Endothelial cell of umbilical vein (primary cell): ENCODE measurements around the gene NUDT17. TPM values are rescaled to one million over a fixed set of nuclear protein-coding genes. Genes with fewer than 3 reads are reported as not detected.

ENCODE experiments used
- BruUV-seq: library from RNA; stranded (reverse); fragments of 400-500 nt; replicated peaks from 2 replicates; lab custom pipeline; 2021; lab: Mats Ljungman, UMichigan
- CTCF ChIA-PET: fragments of 300-600, 350-600 bp; sonication (Branson Sonifier 250); formaldehyde crosslinking; loops from one replicate; lab custom pipeline; 2021; ENCODE audit warnings: antibody characterized with exemption, inconsistent platforms; lab: Charles Lee
- POLR2A ChIA-PET: fragments of 300-600, 350-600 bp; sonication (Branson Sonifier 250); formaldehyde crosslinking; loops from one replicate; lab custom pipeline; 2021; ENCODE audit warnings: antibody characterized with exemption, inconsistent platforms; lab: Charles Lee
- DNase-seq: peaks from one replicate; pipeline ENCODE4 v3.0.0-alpha.2; 2011; ENCODE audit warnings: low read depth, low spot score
- FAIRE-seq: peaks from 2 replicates; lab custom pipeline; 2011; peaks lifted over from hg19 to GRCh38; lab: Jason Lieb, UNC
- H2AFZ ChIP-seq: 2 replicates; pipeline ENCODE4 v1.6.0; 2012; ENCODE audit warnings: low read depth, low read length, control low read depth, inconsistent platforms
- H3K27ac ChIP-seq: 2 replicates; pipeline ENCODE4 v1.5.1; 2011; ENCODE audit warnings: low read depth, mild to moderate bottlenecking, control low read depth, low read length, moderate library complexity; ENCODE audit not compliant: insufficient read depth
- H3K27me3 ChIP-seq, 2 experiments: 2 replicates each; pipeline versions ENCODE4 v1.6.0 to v1.6.1; 2011; ENCODE audit warnings: low read length in 2 of 2, mixed read lengths in 1 of 2; ENCODE audit not compliant: control insufficient read depth in 2 of 2, insufficient read depth in 2 of 2
- H3K36me3 ChIP-seq, 2 experiments: 2 replicates in 1 of 2; 3 replicates in 1 of 2; pipeline ENCODE4 v1.5.1; 2011; ENCODE audit warnings: low read length in 2 of 2, mild to moderate bottlenecking in 1 of 2, moderate library complexity in 1 of 2; ENCODE audit not compliant: control insufficient read depth in 2 of 2, insufficient read depth in 2 of 2; ENCODE audit errors: extremely low read depth in 1 of 2
- H3K4me1 ChIP-seq: 3 replicates; pipeline ENCODE4 v1.5.1; 2011; ENCODE audit warnings: mild to moderate bottlenecking, low read length; ENCODE audit not compliant: control insufficient read depth, insufficient read depth; ENCODE audit errors: extremely low read depth
- H3K4me2 ChIP-seq: 2 replicates; pipeline ENCODE4 v1.6.1; 2011; ENCODE audit warnings: low read length, control low read depth, mixed read lengths; ENCODE audit not compliant: insufficient read depth
- H3K4me3 ChIP-seq, 3 experiments: fragments of 200-600 bp in 1 of 3; sonication (generic), shearing (Covaris generic) in 1 of 3; replicated peaks in 1 of 3; 2 replicates each; pipeline ENCODE4 v1.5.1; 2011 to 2016; ENCODE audit warnings: control low read depth in 3 of 3, low read length in 3 of 3, mild to moderate bottlenecking in 2 of 3, inconsistent platforms in 1 of 3, low read depth in 1 of 3, moderate library complexity in 1 of 3; ENCODE audit not compliant: insufficient read depth in 1 of 3
- H3K79me2 ChIP-seq: 2 replicates; pipeline ENCODE4 v1.6.0; 2012; ENCODE audit warnings: low read length, inconsistent platforms; ENCODE audit not compliant: control insufficient read depth, insufficient read depth
- H3K9ac ChIP-seq: replicated peaks from 2 replicates; pipeline ENCODE3; 2011; ENCODE audit warnings: low read length, control low read depth; ENCODE audit not compliant: insufficient read depth; ENCODE audit errors: extremely low read depth
- H3K9me1 ChIP-seq: replicated peaks from 3 replicates; pipeline ENCODE4 v1.6.0; 2011; ENCODE audit warnings: mild to moderate bottlenecking, low read length; ENCODE audit not compliant: control insufficient read depth, insufficient read depth; ENCODE audit errors: extremely low read depth
- H3K9me3 ChIP-seq: replicated peaks from 2 replicates; pipeline ENCODE4 v1.5.1; 2012; ENCODE audit warnings: low read length, inconsistent platforms; ENCODE audit not compliant: control insufficient read depth, insufficient read depth
- H4K20me1 ChIP-seq: replicated peaks from 2 replicates; pipeline ENCODE3; 2011; ENCODE audit warnings: mild to moderate bottlenecking, low read length; ENCODE audit not compliant: control insufficient read depth, insufficient read depth; ENCODE audit errors: extremely low read depth
- CTCF ChIP-seq, 2 donors: IDR thresholded peaks; 1 replicate in 1 of 2; 2 replicates in 1 of 2; pipeline ENCODE4 v1.5.1; 2011; ENCODE audit warnings: low read length in 2 of 2, mild to moderate bottlenecking in 2 of 2, moderate library complexity in 2 of 2, control low read depth in 1 of 2, inconsistent platforms in 1 of 2, low read depth in 1 of 2; ENCODE audit not compliant: insufficient read depth in 1 of 2; ENCODE audit errors: extremely low read depth in 1 of 2
- EZH2 ChIP-seq: IDR thresholded peaks from 2 replicates; pipeline ENCODE4 v1.6.1; 2012; ENCODE audit warnings: borderline replicate concordance, low read depth, mild to moderate bottlenecking, moderate library complexity, low read length, inconsistent platforms; ENCODE audit not compliant: severe bottlenecking
- FOS ChIP-seq: IDR thresholded peaks from 2 replicates; pipeline ENCODE4 v1.6.1; 2011; ENCODE audit warnings: mild to moderate bottlenecking, low read length, moderate library complexity, borderline replicate concordance; ENCODE audit not compliant: insufficient read depth
- GATA2 ChIP-seq: IDR thresholded peaks from 2 replicates; pipeline ENCODE4 v1.7.0; 2011; ENCODE audit warnings: low read depth, mild to moderate bottlenecking, moderate library complexity, mixed read lengths, low read length; ENCODE audit not compliant: insufficient read length, insufficient read depth
- JUN ChIP-seq: IDR thresholded peaks from 2 replicates; pipeline ENCODE4 v1.6.1; 2011; ENCODE audit warnings: borderline replicate concordance, low read depth; ENCODE audit not compliant: insufficient read length, insufficient read depth
- MAX ChIP-seq: IDR thresholded peaks from 2 replicates; pipeline ENCODE4 v1.6.1; 2011; ENCODE audit not compliant: insufficient read depth, insufficient read length
- MYC ChIP-seq: IDR thresholded peaks from one replicate; pipeline ENCODE4 v1.6.1; 2011; ENCODE audit warnings: mild to moderate bottlenecking, low read depth, low read length
- POLR2A ChIP-seq: IDR thresholded peaks from 2 replicates; pipeline ENCODE4 v1.6.1; 2012; ENCODE audit warnings: low read depth, mild to moderate bottlenecking, control low read depth, low read length
- POLR2AphosphoS5 ChIP-seq: IDR thresholded peaks from 2 replicates; pipeline ENCODE4 v1.6.1; 2012; ENCODE audit warnings: low read depth, mild to moderate bottlenecking, control low read depth, low read length, moderate library complexity; ENCODE audit not compliant: insufficient read depth
- dilution Hi-C: fragments of 300-500 bp; cut with MboI; formaldehyde crosslinking; loops from one replicate; pipeline ENCODE4 v1.15.0; 2019; ENCODE audit warnings: low sequenced_read_pairs; ENCODE audit not compliant: extremely low pct_ligation_motif_present
- intact Hi-C: fragments of 100-400 bp; cut with micrococcal nuclease; formaldehyde crosslinking; loops from one replicate; pipeline ENCODE4 v1.10.0; 2022
- polyA plus RNA-seq, 4 experiments: library from polyadenylated mRNA; depleted of rRNA in 3 of 4; stranded (reverse) in 3 of 4; unstranded in 1 of 4; fragments of >200 nt; gene quantifications; 2 replicates each; pipeline versions ENCODE4 v1.2.1 to v1.2.3, GENCODE V29; 2011 to 2012; ENCODE audit warnings: missing spikeins in 1 of 4
- total RNA-seq: library from RNA; stranded (reverse); gene quantifications from 2 replicates; pipeline ENCODE4 v1.2.3, GENCODE V29; 2021

The NUDT17 gene
- total and polyA plus RNA-seq, 2 donors (not counting 3 experiments of a cell fraction or from before 2014, with no cell fraction given) = 3.6 to 9.0 TPM

DNA sequence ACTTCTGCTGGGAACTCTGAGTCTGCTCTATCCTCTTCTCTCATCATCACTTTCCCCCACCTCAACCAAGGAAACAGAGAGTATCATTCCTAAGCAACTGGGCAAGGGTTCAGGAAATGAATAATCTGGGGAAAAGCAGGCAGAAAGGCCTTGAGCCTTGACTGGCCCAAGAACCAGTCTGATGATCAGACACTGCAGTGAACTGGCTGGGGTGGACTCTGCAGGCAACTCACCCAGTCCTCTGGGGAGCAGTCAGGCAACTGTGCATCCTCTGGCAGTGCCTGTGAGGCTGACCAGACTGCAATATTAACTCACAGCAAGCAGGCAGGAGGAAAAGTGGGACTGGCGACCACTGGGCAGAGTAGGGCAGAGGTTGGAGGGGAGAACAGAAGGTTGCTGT lies 39.2 kb downstream of the NUDT17 start:
- dilution Hi-C loops = no loop called here
- Histone ChIP-seq H3K27me3 (peaks cover 0 to under 1% of the 10 kb centered on the region in 2 experiments), H3K4me3 (no peak overlapping the region), H3K79me2 (no peaks in the 10 kb centered on the region), H3K4me1 (peaks cover 18% of the 10 kb centered on the region), H2AFZ (peak overlapping the region; percentile 11), H3K9me3 (no peaks in the 10 kb centered on the region), H3K27ac (no peak overlapping the region), H4K20me1 (no peaks in the 10 kb centered on the region), H3K9me1 (no peaks in the 10 kb centered on the region), H3K36me3 (no peaks in the 10 kb centered on the region), H3K9ac (no peak overlapping the region), H3K4me2 (peak overlapping the region; percentile 27)
- peak; percentile 49 for DNase-seq
- BruUV-seq = no TSS peak
- peak; percentile 90 for FAIRE-seq
- TF ChIP-seq FOS (peak; percentile 45), MAX (no peak), CTCF (IDR thresholded peaks at IDR 0.05; ENCODE audit: extremely low read depth in 1 of 2, insufficient read depth in 1 of 2, low read depth in 1 of 2, low read length in 2 of 2) (no peak)
- intact Hi-C loops = loop anchor here (1.0 kb wide), 1 partner anchor 25 kb away; the partner anchor contains the start of gene PIAS3
- CTCF ChIA-PET = interaction anchor here (1.4 to 4.4 kb wide), 5 partner anchors 8 to 39 kb away, joined by 6 to 22 read pairs (median 9); partner anchors contain the start of genes NUDT17 and PIAS3
- POLR2A ChIA-PET = no interaction called here

- intact Hi-C loops = loop anchor here (1.0 kb wide), 1 partner anchor 27 kb away; the partner anchor contains the start of gene PIAS3
- Histone ChIP-seq H3K9me1 (no peaks in the 10 kb centered on the region), H3K4me2 (peak within 1 kb of the TSS; percentile 69), H3K36me3 (no peaks in the 10 kb centered on the region), H4K20me1 (no peaks in the 10 kb centered on the region), H2AFZ (peak within 1 kb of the TSS; percentile 99), H3K9ac (peak within 1 kb of the TSS; percentile 26), H3K9me3 (no peaks in the 10 kb centered on the region), H3K4me3 (peak within 1 kb of the TSS; percentile 64 to 94 (median 68)), H3K4me1 (peaks cover 23% of the 10 kb centered on the region), H3K27ac (no peak within 1 kb of the TSS), H3K27me3 (no peaks in the 10 kb centered on the region), H3K79me2 (no peaks in the 10 kb centered on the region)
- no peak for TF ChIP-seq JUN
- TF ChIP-seq EZH2 = no peak
- no peak for TF ChIP-seq MYC
- TF ChIP-seq GATA2 = no peak
- no peak for TF ChIP-seq POLR2A
- TF ChIP-seq POLR2AphosphoS5 = no peak
- no peak for TF ChIP-seq CTCF (IDR thresholded peaks at IDR 0.05; ENCODE audit: extremely low read depth in 1 of 2, insufficient read depth in 1 of 2, low read depth in 1 of 2, low read length in 2 of 2)
- TF ChIP-seq FOS = no peak
- TF ChIP-seq MAX = no peak
- FAIRE-seq (peak; percentile 64), DNase-seq (peak; percentile 80)
- dilution Hi-C loops = no loop called here
- ChIA-PET CTCF (interaction anchor here (1.0 to 8.9 kb wide), 8 partner anchors 10 to 39 kb away, joined by 3 to 152 read pairs (median 12); partner anchors contain the start of genes ITGA10, NUDT17, PEX11B and PIAS3), POLR2A (interaction anchor here (1.0 kb wide), 1 partner anchor 26 kb away, joined by 5 read pairs; no protein-coding TSS in a partner anchor)
- no TSS peak for BruUV-seq
Observed at GRCh38 chr1:145885738-145886287, 40.4 kb downstream of the NUDT17 start, which contains the start of gene ANKRD35. TSS of gene ANKRD35 (minus strand) at chr1:145885866. CDS start at chr1:145885758, 108 bp downstream.
